Peyer's patch (tissue), 4 donors: ENCODE results near the gene ZNF740.

Experiments
- POLR2A ChIP-seq, 2 donors: fragments of 450-650 bp; IDR thresholded peaks; one replicate each; pipeline ENCODE4 v1.5.1; 2017; ENCODE audit warnings: antibody characterized with exemption in 2 of 2, mild to moderate bottlenecking in 2 of 2, moderate library complexity in 2 of 2
- TF ChIP-seq, protein P1 (sequence below), 6 experiments: fragments of 450-650 bp in 4 of 6; fragments of 200-600 bp in 2 of 6; sonication (generic) in 1 of 6; IDR thresholded peaks; one replicate each; pipeline ENCODE4 v1.5.1; 2017 to 2019; ENCODE audit warnings: antibody characterized with exemption in 6 of 6, mild to moderate bottlenecking in 3 of 6, moderate library complexity in 1 of 6

- TF ChIP-seq, protein P1, sequence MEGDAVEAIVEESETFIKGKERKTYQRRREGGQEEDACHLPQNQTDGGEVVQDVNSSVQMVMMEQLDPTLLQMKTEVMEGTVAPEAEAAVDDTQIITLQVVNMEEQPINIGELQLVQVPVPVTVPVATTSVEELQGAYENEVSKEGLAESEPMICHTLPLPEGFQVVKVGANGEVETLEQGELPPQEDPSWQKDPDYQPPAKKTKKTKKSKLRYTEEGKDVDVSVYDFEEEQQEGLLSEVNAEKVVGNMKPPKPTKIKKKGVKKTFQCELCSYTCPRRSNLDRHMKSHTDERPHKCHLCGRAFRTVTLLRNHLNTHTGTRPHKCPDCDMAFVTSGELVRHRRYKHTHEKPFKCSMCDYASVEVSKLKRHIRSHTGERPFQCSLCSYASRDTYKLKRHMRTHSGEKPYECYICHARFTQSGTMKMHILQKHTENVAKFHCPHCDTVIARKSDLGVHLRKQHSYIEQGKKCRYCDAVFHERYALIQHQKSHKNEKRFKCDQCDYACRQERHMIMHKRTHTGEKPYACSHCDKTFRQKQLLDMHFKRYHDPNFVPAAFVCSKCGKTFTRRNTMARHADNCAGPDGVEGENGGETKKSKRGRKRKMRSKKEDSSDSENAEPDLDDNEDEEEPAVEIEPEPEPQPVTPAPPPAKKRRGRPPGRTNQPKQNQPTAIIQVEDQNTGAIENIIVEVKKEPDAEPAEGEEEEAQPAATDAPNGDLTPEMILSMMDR (IDR thresholded peaks at IDR 0.05), result no peak
- no peak for TF ChIP-seq POLR2A (IDR thresholded peaks at IDR 0.05)
Observed at GRCh38 chr12:53208435-53208834, 27.9 kb downstream of the ZNF740 start.
